Tongue (tissue), 2 donors: ENCODE measurements around the gene KRT32. TPM values are rescaled to one million over a fixed set of nuclear protein-coding genes. Genes with fewer than 3 reads are reported as not detected.
"Not testable (repeated sequence)": the region's sequence is repeated elsewhere in the genome, so short reads cannot be mapped to it uniquely, and the experiment has no call there.

Experiments used
- DNase-seq: peaks from one replicate; pipeline ENCODE4 v3.0.0-alpha.2; 2015
- total RNA-seq: library from RNA; depleted of rRNA; stranded (reverse); fragments of >200 nt; gene quantifications from one replicate; pipeline ENCODE4 v1.2.3, GENCODE V29; 2014

KRT32 gene
- total RNA-seq, 1 donor from 2014 or later: not detected

- no peak for DNase-seq
Measured at GRCh38 chr17:41464173-41464572, 3.0 kb downstream of the KRT32 start.

GRCh38 chr17:41463746-41464145, 3.4 kb downstream of the KRT32 start:
- no peak for DNase-seq

GRCh38 chr17:41462705-41463104, 4.5 kb downstream of the KRT32 start:
- DNase-seq: no peak

GRCh38 chr17:41457676-41458075, 9.5 kb downstream of the KRT32 start:
- no peak for DNase-seq

- no peak for DNase-seq
Measured at GRCh38 chr17:41456204-41456603, 11.0 kb downstream of the KRT32 start.

GRCh38 chr17:41455236-41455635, 11.9 kb downstream of the KRT32 start:
- no peak for DNase-seq

GRCh38 chr17:41453066-41453465, 14.1 kb downstream of the KRT32 start:
- no peak for DNase-seq

- no peak for DNase-seq
Measured at GRCh38 chr17:41452281-41452680, 14.9 kb downstream of the KRT32 start.

GRCh38 chr17:41451154-41451728, 15.9 kb downstream of the KRT32 start:
- DNase-seq: no peak

- DNase-seq: no peak
Measured at GRCh38 chr17:41449008-41449407, 18.2 kb downstream of the KRT32 start.

GRCh38 chr17:41448506-41448905, 18.7 kb downstream of the KRT32 start:
- no peak for DNase-seq

GRCh38 chr17:41446806-41447205, 20.4 kb downstream of the KRT32 start:
- DNase-seq: no peak

GRCh38 chr17:41444640-41445039, 22.5 kb downstream of the KRT32 start:
- no peak for DNase-seq

- no peak for DNase-seq
Measured at GRCh38 chr17:41444186-41444585, 23.0 kb downstream of the KRT32 start.

- no peak for DNase-seq
Measured at GRCh38 chr17:41442739-41443138, 24.4 kb downstream of the KRT32 start.

- DNase-seq: no peak
Measured at GRCh38 chr17:41440531-41441033, 26.6 kb downstream of the KRT32 start, which contains the start of gene KRT38. TSS of gene KRT38 (minus strand) at chr17:41440983. CDS start at chr17:41440921, 62 bp downstream.

GRCh38 chr17:41439375-41439774, 27.8 kb downstream of the KRT32 start:
- DNase-seq: no peak

GRCh38 chr17:41437769-41438168, 29.4 kb downstream of the KRT32 start:
- no peak for DNase-seq

GRCh38 chr17:41437254-41437653, 29.9 kb downstream of the KRT32 start:
- DNase-seq: no peak

GRCh38 chr17:41434415-41434814, 32.8 kb downstream of the KRT32 start:
- no peak for DNase-seq

GRCh38 chr17:41434005-41434404, 33.2 kb downstream of the KRT32 start:
- no peak for DNase-seq

GRCh38 chr17:41433586-41433985, 33.6 kb downstream of the KRT32 start:
- DNase-seq: no peak

- DNase-seq: not testable (repeated sequence)
Measured at GRCh38 chr17:41430376-41430775, 36.8 kb downstream of the KRT32 start.

GRCh38 chr17:41429667-41430066, 37.5 kb downstream of the KRT32 start:
- DNase-seq: no peak
